HEK293 (cell line): ENCODE results near the gene OR10AD1.

Experiments
- AEBP2 ChIP-seq: fragments of 450-650 bp; formaldehyde crosslinking; IDR thresholded peaks from 2 replicates; pipeline ENCODE4 v1.5.1; 2016; ENCODE audit warnings: missing biosample characterization, missing genetic modification characterization, borderline replicate concordance
- ELK4 ChIP-seq: IDR thresholded peaks from 2 replicates; pipeline ENCODE4 v1.6.1; 2011; ENCODE audit warnings: mild to moderate bottlenecking, low read depth, low read length, borderline replicate concordance
- FEZF1 ChIP-seq: fragments of 450-650 bp; formaldehyde crosslinking; IDR thresholded peaks from 2 replicates; pipeline ENCODE4 v1.5.1; 2016; ENCODE audit warnings: missing biosample characterization, missing genetic modification characterization
- MZF1 ChIP-seq: fragments of 450-650 bp; formaldehyde crosslinking; IDR thresholded peaks from 2 replicates; pipeline ENCODE4 v1.5.1; 2017; ENCODE audit warnings: missing biosample characterization, missing genetic modification characterization, borderline replicate concordance
- PRDM1 ChIP-seq: fragments of 450-650 bp; formaldehyde crosslinking; IDR thresholded peaks from 2 replicates; pipeline ENCODE4; 2016; ENCODE audit warnings: missing biosample characterization, missing genetic modification characterization
- RBAK ChIP-seq: fragments of 450-650 bp; formaldehyde crosslinking; IDR thresholded peaks from 2 replicates; pipeline ENCODE4 v1.5.1; 2016; ENCODE audit warnings: missing biosample characterization, missing genetic modification characterization
- SP3 ChIP-seq: fragments of 450-650 bp; formaldehyde crosslinking; IDR thresholded peaks from 2 replicates; pipeline ENCODE4 v1.5.1; 2016; ENCODE audit warnings: missing biosample characterization, missing genetic modification characterization
- SP7 ChIP-seq: fragments of 450-650 bp; formaldehyde crosslinking; IDR thresholded peaks from 2 replicates; pipeline ENCODE4 v1.5.1; 2016; ENCODE audit warnings: missing biosample characterization, missing genetic modification characterization
- TRIM28 ChIP-seq: IDR thresholded peaks from 2 replicates; pipeline ENCODE4 v1.6.1; 2011; ENCODE audit warnings: low read length, control low read depth, borderline replicate concordance
- ZBTB20 ChIP-seq: fragments of 450-650 bp; formaldehyde crosslinking; IDR thresholded peaks from 2 replicates; pipeline ENCODE4 v1.5.1; 2016; ENCODE audit warnings: missing biosample characterization, missing genetic modification characterization
- ZBTB26 ChIP-seq: fragments of 450-650 bp; formaldehyde crosslinking; optimal IDR thresholded peaks from 2 replicates; pipeline ENCODE3; 2016; ENCODE audit warnings: missing biosample characterization, mild to moderate bottlenecking, missing genetic modification characterization
- ZBTB6 ChIP-seq: fragments of 450-650 bp; formaldehyde crosslinking; IDR thresholded peaks from 2 replicates; pipeline ENCODE4 v1.5.1; 2017; ENCODE audit warnings: missing biosample characterization, missing genetic modification characterization
- ZNF10 ChIP-seq: fragments of 450-650 bp; formaldehyde crosslinking; IDR thresholded peaks from 2 replicates; pipeline ENCODE4 v1.5.1; 2017; ENCODE audit warnings: missing biosample characterization, missing genetic modification characterization
- ZNF155 ChIP-seq: fragments of 450-650 bp; formaldehyde crosslinking; IDR thresholded peaks from 2 replicates; pipeline ENCODE4 v1.5.1; 2016; ENCODE audit warnings: missing biosample characterization, missing genetic modification characterization
- ZNF169 ChIP-seq: fragments of 450-650 bp; formaldehyde crosslinking; IDR thresholded peaks from 2 replicates; pipeline ENCODE4 v1.5.1; 2016; ENCODE audit warnings: missing biosample characterization, missing genetic modification characterization
- ZNF280D ChIP-seq: fragments of 450-650 bp; formaldehyde crosslinking; IDR thresholded peaks from 2 replicates; pipeline ENCODE4 v1.5.1; 2016; ENCODE audit warnings: missing biosample characterization, missing genetic modification characterization
- ZNF354C ChIP-seq: fragments of 450-650 bp; formaldehyde crosslinking; IDR thresholded peaks from 2 replicates; pipeline ENCODE4 v1.5.1; 2016; ENCODE audit warnings: missing biosample characterization, missing genetic modification characterization, low read depth, borderline replicate concordance
- ZNF37A ChIP-seq: fragments of 450-650 bp; IDR thresholded peaks from 2 replicates; pipeline ENCODE4 v1.5.1; 2018; ENCODE audit warnings: missing biosample characterization, missing genetic modification characterization
- ZNF423 ChIP-seq: fragments of 450-650 bp; formaldehyde crosslinking; IDR thresholded peaks from 2 replicates; pipeline ENCODE4 v1.5.1; 2016; ENCODE audit warnings: missing biosample characterization, missing genetic modification characterization
- ZNF433 ChIP-seq: fragments of 450-650 bp; formaldehyde crosslinking; IDR thresholded peaks from 2 replicates; pipeline ENCODE4 v1.5.1; 2016; ENCODE audit warnings: missing biosample characterization, missing genetic modification characterization, low read depth
- ZNF48 ChIP-seq: fragments of 450-650 bp; formaldehyde crosslinking; IDR thresholded peaks from 2 replicates; pipeline ENCODE4 v1.5.1; 2016; ENCODE audit warnings: missing biosample characterization, missing genetic modification characterization
- ZNF558 ChIP-seq: fragments of 450-650 bp; formaldehyde crosslinking; IDR thresholded peaks from 2 replicates; pipeline ENCODE4 v1.5.1; 2016; ENCODE audit warnings: missing biosample characterization, missing genetic modification characterization
- ZNF629 ChIP-seq: fragments of 450-650 bp; formaldehyde crosslinking; IDR thresholded peaks from 2 replicates; pipeline ENCODE4 v1.5.1; 2017; ENCODE audit warnings: missing biosample characterization, missing genetic modification characterization
- ZNF704 ChIP-seq: fragments of 450-650 bp; formaldehyde crosslinking; IDR thresholded peaks from 2 replicates; pipeline ENCODE4 v1.5.1; 2016; ENCODE audit warnings: missing biosample characterization, missing genetic modification characterization
- ZNF747 ChIP-seq: fragments of 450-650 bp; formaldehyde crosslinking; IDR thresholded peaks from 2 replicates; pipeline ENCODE4 v1.5.1; 2016; ENCODE audit warnings: missing biosample characterization, missing genetic modification characterization
- ZNF76 ChIP-seq: fragments of 450-650 bp; formaldehyde crosslinking; IDR thresholded peaks from 2 replicates; pipeline ENCODE4; 2016; ENCODE audit warnings: low read depth, missing biosample characterization, missing genetic modification characterization, borderline replicate concordance
- ZNF777 ChIP-seq: fragments of 450-650 bp; formaldehyde crosslinking; IDR thresholded peaks from 2 replicates; pipeline ENCODE4 v1.5.1; 2017; ENCODE audit warnings: missing biosample characterization, missing genetic modification characterization, borderline replicate concordance
- ZSCAN4 ChIP-seq: fragments of 450-650 bp; formaldehyde crosslinking; IDR thresholded peaks from 2 replicates; pipeline ENCODE4 v1.5.1; 2017; ENCODE audit warnings: missing biosample characterization, missing genetic modification characterization
- TF ChIP-seq, protein P1 (sequence below): fragments of 450-650 bp; formaldehyde crosslinking; IDR thresholded peaks from 2 replicates; pipeline ENCODE4 v1.5.1; 2016; ENCODE audit warnings: missing biosample characterization, missing genetic modification characterization

The OR10AD1 gene

DNA sequence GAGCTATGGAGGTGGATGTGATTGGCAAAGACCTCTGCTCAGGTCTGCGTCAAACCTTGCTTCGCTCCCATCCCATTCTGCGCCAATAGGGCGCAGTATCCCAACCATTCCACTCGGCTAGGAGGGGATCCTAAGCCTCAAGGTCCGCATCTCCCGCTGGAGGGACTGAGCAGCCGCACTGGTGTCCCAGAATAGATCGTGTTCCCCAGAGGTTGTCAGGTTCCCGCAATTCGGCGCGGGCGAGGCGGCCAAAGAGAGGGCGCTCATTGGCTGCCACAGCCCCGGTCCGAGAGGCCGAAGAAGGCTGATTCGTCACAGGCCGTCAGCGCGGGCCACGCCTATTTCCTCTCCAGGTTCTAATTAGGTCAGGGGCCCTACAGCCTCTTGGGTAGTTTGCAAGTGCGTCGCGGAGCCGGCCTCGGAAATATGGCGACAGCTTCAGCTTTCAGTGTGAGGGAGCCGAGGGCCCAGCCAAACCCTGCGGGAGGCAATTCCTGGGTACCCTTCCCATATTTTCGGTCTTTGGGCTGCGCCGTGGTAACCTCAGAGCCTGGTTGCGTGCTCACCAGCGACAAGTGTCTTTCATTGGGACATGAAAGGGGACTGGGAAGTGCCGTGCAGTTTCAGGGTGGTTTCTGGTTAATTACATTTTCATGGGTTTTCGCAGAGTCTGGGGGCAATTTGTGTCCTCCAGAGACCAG is 5.0 kb downstream of the OR10AD1 start (continued):
- peak; percentile 7; the same call in 1 of the 2 replicates for TF ChIP-seq ZBTB6
- TF ChIP-seq MZF1 (tag by site-specific recombination) = peak; percentile 88; the same call in 1 of the 2 replicates
- TF ChIP-seq, protein P1, sequence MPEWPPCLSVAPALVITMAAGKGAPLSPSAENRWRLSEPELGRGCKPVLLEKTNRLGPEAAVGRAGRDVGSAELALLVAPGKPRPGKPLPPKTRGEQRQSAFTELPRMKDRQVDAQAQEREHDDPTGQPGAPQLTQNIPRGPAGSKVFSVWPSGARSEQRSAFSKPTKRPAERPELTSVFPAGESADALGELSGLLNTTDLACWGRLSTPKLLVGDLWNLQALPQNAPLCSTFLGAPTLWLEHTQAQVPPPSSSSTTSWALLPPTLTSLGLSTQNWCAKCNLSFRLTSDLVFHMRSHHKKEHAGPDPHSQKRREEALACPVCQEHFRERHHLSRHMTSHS (tag by site-specific recombination) = no peak
- peak; percentile 7; the same call in 1 of the 2 replicates for TF ChIP-seq ZBTB20 (tag by site-specific recombination)
- TF ChIP-seq ZNF629 (tag by site-specific recombination) = peak; percentile 51; the same call in 1 of the 2 replicates
- TF ChIP-seq ZNF433 = no peak
- TF ChIP-seq SP3 (tag by site-specific recombination) = peak; percentile 66
- TF ChIP-seq TRIM28 = peak; percentile 14; the same call in 1 of the 2 replicates
- no peak for TF ChIP-seq ZNF155 (tag by site-specific recombination)
- no peak for TF ChIP-seq ZNF704
- no peak for TF ChIP-seq PRDM1
- no peak for TF ChIP-seq ZNF37A (tag by site-specific recombination)
- peak; percentile 65 for TF ChIP-seq SP7 (tag by site-specific recombination)
- TF ChIP-seq ELK4 = no peak
- no peak for TF ChIP-seq RBAK (tag by site-specific recombination)
- peak; percentile 30 for TF ChIP-seq ZBTB26 (tag by site-specific recombination)
- no peak for TF ChIP-seq ZNF354C (tag by site-specific recombination)
- TF ChIP-seq ZNF777 (tag by site-specific recombination) = no peak
- no peak for TF ChIP-seq ZNF423 (tag by site-specific recombination)
- TF ChIP-seq ZNF558 (tag by site-specific recombination) = 0 out of 2 replicates have a peak, but pooled peaks have one; percentile 20
- peak; percentile 57 for TF ChIP-seq ZNF76 (tag by site-specific recombination)
- TF ChIP-seq ZNF280D (tag by site-specific recombination) = no peak
- TF ChIP-seq ZSCAN4 = no peak
- TF ChIP-seq ZNF10 = no peak
- TF ChIP-seq ZNF48 = no peak
- TF ChIP-seq ZNF169 (tag by site-specific recombination) = no peak
- TF ChIP-seq ZNF747 = no peak
- TF ChIP-seq FEZF1 (tag by site-specific recombination) = no peak
- TF ChIP-seq AEBP2 (tag by site-specific recombination) = no peak
